Erythroblast (primary cell): ENCODE measurements around the gene VAV3.

Experiments
- GATA1 ChIP-seq: IDR thresholded peaks from 2 replicates; pipeline ENCODE4 v1.6.1; 2011; ENCODE audit warnings: low read depth, mild to moderate bottlenecking, control low read depth, low read length, moderate library complexity
- POLR2A ChIP-seq: IDR thresholded peaks from 2 replicates; pipeline ENCODE4 v1.6.1; 2011; ENCODE audit warnings: mild to moderate bottlenecking, low read length

DNA sequence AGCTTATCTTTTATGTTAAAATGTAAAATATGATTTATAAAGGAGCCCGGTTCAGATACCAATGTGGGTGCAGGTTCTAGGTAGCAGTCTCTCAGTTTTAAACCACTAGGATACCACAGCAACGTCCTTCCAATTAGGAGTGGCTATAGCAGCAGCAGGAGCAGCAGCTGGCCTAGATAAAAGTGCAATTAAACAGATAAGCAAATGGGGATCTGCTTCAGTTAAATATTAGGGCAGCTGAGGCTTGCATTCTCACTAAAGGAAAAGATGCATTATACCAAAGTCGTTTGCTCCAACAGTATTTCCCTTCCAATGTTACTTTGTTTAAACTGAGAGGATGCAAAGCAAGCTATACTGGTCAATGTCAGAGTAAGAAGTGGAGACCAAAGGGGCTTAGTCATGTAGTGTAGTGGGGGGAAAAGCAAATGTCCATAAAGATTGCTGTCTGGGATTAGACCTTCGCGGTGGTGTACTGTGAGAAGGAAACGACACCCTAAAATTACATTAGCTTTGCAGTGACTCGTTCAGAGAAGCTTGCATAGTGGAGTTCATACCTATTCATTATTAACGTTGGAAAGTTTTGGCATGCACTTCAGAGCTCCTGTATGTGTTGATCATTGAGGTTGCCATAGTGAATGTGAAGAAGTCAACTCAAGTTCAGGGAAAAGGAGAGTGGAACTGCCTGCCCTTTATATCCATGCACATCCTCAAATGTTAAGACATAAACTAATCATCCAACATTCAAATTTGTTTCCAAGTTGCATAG, 272.2 kb downstream of the VAV3 start:
- TF ChIP-seq POLR2A (no peak), GATA1 (no peak)
